GM13977 (cell line): ENCODE data around the gene CREBRF.
"Not testable (repeated sequence)": the region's sequence is repeated elsewhere in the genome, so short reads cannot be mapped to it uniquely, and the experiment has no call there.

Experiments used
- DNase-seq: peaks from one replicate; pipeline ENCODE4 v3.0.0; 2012; ENCODE audit warnings: low spot score
- CTCF ChIP-seq: IDR thresholded peaks from 2 replicates; pipeline ENCODE4 v1.5.1; 2012; ENCODE audit warnings: mild to moderate bottlenecking, control low read depth; ENCODE audit not compliant: insufficient read depth; ENCODE audit errors: extremely low read depth, missing control alignments
- in situ Hi-C: fragments of 300-500 bp; cut with MboI; formaldehyde crosslinking; loops from one replicate; pipeline ENCODE4 v1.12.0; 2022; ENCODE audit warnings: low sequenced_read_pairs, low pct_unique_long_range_greater_than_20kb, mixed read lengths, inconsistent platforms; ENCODE audit not compliant: unreplicated experiment

The CREBRF gene

GRCh38 chr5:173057062-173057924 is 1.1 kb downstream of the CREBRF start:
- DNase-seq: peak; percentile 98
- in situ Hi-C loops: no loop called here
- no peak for TF ChIP-seq CTCF

GRCh38 chr5:173062141-173062540 is 6.0 kb downstream of the CREBRF start:
- in situ Hi-C loops: no loop called here
- TF ChIP-seq CTCF: no peak
- DNase-seq: no peak

GRCh38 chr5:173065155-173065554 is 9.0 kb downstream of the CREBRF start:
- in situ Hi-C loops: no loop called here
- TF ChIP-seq CTCF: no peak
- DNase-seq: no peak

DNA sequence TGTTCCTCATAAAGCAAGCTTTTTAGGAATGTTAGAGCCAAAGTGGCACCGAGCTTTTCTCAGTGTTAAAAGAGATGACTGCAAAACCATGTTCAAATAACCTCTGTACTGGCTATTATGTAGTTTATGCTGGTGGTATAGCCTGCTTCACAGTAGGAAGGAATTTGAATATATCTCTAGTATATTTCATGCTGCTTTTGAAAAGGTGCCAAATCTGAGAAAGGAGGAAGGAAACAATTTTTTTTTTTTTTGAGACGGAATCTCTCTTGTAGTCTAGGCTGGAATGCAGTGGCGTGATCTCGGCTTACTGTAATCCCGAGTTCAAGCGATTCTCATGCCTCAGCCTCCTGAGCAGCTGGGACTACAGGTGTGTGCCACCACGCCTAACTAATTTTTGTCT is 13.5 kb downstream of the CREBRF start:
- no peak for DNase-seq
- no peak for TF ChIP-seq CTCF
- in situ Hi-C loops: no loop called here

GRCh38 chr5:173075137-173075843 is 19.1 kb downstream of the CREBRF start:
- TF ChIP-seq CTCF: no peak
- no peak for DNase-seq
- in situ Hi-C loops: no loop called here

GRCh38 chr5:173075970-173076369 is 19.8 kb downstream of the CREBRF start:
- in situ Hi-C loops: no loop called here
- no peak for DNase-seq
- TF ChIP-seq CTCF: no peak

GRCh38 chr5:173076471-173076870 is 20.3 kb downstream of the CREBRF start:
- in situ Hi-C loops, DNase-seq: not testable (repeated sequence)
